HG03571 (cell line): ENCODE data around the gene DNAH1.

ENCODE experiments used
- ATAC-seq: cut with Tn5 transposase; IDR thresholded peaks from one replicate; pipeline ENCODE4 v1.9.1; 2021; ENCODE audit not compliant: unreplicated experiment

The DNAH1 gene

DNA sequence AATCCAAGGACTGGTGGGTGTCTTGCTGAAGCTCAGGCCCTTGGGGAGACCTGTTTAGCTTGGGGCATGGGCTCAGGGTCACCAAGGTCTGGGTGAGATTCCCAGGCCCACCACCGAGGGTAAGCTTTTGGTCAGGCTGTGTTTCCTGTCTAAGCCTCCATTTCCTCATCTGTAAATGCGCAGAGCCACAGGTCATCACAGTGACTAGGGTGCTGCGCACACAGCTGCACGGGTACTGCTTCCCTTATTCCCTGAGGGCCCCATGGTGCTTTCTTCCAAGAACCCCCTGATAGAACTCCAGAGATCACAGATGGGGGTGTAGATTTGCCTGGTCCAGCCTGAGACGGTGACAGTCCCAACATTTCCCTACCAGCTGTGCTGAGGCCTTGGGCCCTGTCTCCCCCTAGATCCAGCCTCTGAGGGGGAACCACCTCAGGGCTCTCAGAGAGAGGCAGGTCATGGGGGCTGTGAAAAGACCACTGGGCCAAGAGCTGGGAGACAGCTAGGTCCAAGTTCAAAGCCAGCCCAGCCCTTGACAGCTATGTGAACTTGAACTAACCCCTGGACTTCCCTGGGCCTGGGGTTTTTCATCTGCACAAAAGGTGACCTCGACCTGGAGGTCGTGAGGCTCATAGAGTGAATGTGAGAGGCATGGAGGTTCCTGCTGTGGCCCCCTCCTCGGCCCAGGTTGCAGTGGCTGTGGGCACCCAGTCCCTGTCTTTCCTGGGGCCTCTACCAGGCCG, 68.1 kb downstream of the DNAH1 start:
- no peak for ATAC-seq

DNA sequence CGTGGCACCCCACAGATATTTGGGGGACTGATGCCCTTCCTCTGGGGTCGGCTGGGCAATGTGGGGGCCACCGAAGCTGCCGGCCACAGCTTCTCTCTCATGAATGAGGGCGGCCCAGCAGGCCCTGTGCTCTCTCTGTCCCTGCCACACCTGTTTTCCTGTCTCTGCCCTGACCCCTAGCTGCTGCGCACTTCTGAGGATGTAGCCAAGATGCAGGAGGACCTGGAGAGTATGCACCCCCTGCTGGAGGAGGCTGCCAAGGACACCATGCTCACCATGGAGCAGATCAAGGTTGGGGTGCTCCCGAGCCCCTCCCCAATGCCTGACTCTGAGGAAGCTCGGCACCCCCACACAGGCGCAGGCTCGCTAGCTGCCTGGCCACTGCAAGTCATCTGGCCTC, 69.0 kb downstream of the DNAH1 start:
- ATAC-seq, result no peak

DNA sequence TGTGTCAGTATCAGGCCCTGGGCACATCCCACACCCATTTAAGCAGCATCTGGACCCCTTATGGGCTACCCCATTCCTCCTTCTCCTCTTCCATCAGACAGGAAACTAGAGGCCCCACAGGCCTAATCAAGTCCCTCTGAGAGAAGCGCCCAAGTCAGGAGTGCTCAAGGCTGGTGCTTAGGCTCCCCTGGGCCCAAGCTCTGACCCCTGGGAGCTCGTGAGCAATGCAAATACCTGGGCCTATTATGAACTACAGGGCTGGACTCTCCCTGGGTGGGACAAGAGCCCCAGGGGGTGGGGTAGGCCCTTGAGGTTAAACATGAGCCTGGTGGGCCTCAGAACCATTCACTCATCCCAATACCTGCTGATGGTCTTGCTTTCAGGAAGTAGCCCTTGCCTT, 71.4 kb downstream of the DNAH1 start:
- no peak for ATAC-seq

DNA sequence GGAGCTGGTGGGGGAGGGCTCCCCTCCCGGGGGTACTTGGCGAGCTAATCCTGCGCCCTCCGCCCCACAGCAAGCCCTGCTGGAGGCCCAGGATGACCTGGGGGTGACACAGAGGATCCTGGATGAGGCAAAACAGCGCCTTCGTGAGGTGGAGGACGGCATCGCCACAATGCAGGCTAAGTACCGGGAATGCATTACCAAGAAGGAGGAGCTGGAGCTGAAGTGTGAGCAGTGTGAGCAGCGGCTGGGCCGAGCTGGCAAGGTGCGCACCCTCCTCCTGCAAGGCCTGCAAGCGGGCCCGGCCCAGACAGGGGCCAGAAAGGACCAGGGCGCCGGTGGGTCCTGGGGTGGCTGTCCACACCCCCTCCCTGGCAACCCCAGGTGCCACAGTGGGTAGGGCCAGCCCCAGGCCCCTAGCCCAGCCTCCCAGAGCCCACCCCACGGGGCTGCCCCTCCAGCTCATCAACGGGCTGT, 72.3 kb downstream of the DNAH1 start:
- ATAC-seq, result no peak

DNA sequence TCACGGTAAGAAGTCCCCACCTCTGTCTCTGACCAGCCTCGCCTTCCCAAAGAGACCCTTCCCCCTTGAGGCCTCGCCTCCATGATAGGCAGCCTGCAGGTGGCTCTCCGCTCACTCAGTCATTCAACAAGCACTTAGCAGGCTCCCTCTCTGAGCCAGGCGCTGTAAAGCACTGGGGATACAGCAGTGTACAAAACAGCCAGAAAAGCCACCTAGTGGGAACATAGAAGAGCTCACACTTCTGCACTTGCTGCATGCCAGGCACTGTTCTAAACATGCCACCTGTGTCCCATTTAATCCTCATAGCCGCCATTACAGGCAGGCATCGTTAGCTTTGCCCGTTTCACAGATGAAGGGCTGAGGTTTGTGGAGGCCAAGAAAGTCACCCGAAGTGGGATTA, 72.8 kb downstream of the DNAH1 start:
- no peak for ATAC-seq

DNA sequence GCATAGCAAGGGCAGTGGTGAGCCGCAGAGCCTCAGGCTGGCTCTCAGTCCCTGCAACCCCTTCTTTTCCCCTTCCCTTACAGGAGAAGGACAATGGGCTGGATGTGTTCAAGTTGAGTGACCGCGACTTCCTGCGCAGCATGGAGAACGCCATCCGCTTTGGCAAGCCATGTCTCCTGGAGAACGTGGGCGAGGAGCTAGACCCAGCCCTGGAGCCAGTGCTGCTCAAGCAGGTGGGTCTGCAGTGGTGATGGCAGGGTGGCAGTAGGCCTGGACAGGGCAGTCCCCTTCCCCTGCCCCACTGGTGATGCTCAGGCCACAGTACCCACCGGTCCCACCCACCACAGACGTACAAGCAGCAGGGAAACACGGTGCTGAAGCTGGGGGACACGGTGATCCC, 75.0 kb downstream of the DNAH1 start:
- ATAC-seq, result no peak

DNA sequence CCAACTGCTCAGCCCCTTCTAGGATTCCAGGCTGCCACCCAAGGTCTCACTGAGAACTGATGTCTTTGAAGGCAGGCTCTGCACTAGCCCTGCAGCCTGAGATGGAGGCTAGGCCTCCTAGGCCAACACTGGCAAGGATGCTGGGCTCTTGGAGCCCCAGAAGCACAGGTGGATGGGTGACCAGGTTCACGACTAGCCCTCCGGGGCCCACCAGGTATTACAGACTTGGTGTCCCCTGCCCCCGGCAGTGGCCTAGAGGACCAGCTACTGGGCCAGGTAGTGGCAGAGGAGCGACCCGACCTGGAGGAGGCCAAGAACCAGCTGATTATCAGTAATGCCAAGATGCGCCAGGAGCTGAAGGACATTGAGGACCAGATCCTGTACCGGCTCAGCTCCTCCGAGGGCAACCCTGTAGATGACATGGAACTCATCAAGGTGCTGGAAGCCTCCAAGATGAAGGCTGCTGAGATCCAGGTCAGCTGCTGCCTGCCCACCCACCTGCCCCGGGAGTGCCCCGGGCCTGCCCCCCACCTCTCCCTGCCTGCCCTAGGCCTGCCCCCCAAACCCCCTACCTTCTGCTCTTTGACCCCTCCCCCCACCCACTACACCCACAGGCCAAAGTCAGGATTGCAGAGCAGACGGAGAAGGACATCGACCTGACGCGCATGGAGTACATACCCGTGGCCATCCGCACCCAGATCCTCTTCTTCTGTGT, 76.3 kb downstream of the DNAH1 start:
- ATAC-seq, result no peak

DNA sequence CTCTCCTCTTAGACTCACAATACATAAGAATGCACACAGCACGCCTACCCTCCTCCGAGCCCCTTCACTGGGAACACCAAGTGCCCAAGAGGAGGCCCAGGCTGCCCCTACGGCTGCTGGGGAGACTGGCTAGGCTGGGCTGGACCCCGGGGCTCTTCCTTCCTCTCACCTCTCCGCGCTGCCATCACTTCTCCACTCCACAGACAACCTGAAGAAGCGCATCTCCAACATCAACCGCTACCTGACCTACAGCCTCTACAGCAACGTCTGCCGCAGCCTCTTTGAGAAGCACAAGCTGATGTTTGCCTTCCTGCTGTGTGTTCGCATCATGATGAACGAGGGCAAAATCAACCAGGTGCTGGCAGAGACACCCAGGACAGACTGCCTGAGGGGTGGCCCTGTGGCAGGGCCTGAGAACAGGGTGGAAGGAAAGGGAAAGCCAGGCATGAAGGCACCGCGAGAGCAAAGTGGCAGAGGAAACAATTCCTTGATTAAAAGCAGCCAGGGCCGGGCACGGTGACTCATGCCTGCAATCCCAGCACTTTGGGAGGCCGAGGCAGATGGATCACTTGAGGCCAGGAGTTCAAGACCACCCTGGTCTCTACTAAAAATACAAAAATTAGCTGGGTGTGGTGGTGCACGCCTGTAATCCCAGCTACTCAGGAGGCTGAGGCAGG, 77.2 kb downstream of the DNAH1 start:
- ATAC-seq, result no peak

DNA sequence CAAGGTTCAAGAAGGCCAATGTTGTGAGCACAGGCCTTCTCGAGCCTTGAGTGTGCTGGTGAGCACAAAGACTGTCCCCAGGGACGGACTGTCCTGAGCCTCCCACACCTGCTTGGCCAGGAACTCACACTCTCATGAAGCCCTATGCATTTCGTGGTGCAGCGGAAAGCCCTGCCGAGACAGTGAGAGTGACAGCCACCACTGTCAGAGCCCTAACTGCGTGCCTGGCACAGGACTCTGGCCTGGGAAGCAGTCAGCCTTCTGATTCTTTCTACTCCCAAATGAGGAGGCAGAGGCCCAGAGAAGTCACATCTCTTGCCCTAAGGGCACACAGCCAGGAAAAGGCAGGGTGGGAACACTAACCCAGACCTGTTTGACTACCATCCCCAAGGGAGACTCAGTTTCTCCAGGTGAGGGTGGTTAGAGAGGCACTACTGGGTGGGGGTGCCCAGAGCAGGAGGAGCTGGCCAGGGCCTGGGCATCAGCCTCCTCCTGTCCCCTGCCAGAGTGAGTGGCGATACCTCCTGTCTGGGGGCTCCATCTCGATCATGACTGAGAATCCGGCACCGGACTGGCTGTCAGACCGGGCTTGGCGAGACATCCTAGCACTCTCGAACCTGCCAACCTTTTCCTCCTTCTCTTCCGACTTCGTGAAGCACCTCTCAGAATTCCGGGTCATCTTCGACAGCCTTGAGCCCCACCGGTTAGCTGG, 78.0 kb downstream of the DNAH1 start:
- no peak for ATAC-seq

DNA sequence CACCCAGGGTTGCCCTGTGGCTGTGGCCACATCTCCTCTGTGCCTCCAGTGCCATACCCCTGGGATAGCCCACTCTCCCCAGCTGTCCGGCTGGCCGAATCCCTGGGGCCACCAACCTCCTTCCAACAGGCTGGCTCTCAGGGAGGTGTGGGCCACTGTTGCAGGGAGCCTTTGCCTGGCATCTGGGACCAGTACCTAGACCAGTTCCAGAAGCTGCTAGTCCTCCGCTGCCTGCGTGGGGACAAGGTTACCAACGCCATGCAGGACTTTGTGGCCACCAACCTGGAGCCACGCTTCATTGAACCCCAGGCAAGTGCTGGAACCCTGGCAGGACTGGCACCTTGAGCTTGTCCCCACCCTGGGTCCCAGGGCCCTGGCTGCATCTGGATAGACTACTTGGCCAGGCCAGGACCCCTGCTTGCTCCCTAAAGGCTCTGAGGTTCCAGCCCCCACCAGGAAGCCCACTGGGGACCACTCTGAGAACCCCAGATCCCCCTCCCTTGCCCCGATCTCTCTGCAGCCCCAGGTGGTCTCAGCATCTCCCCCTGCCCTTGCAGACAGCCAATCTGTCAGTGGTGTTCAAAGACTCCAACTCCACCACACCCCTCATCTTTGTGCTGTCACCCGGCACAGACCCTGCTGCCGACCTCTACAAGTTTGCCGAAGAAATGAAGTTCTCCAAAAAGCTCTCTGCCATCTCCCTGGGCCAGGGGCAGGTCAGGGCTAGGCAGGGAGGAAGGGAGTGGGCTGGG, 78.8 kb downstream of the DNAH1 start:
- no peak for ATAC-seq

DNA sequence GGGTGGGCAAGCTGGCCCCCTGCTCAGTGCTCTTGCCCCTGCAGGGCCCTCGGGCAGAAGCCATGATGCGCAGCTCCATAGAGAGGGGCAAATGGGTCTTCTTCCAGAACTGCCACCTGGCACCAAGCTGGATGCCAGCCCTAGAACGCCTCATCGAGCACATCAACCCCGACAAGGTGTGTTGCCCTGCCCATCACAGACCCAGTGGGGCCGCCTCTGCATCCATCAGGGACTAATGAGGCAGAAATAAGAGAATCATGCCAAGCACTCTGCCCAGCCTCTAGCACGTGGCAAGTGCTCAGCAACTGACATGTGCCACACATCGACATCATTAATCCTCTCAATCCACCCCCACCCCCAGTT, 79.4 kb downstream of the DNAH1 start:
- ATAC-seq, result no peak

DNA sequence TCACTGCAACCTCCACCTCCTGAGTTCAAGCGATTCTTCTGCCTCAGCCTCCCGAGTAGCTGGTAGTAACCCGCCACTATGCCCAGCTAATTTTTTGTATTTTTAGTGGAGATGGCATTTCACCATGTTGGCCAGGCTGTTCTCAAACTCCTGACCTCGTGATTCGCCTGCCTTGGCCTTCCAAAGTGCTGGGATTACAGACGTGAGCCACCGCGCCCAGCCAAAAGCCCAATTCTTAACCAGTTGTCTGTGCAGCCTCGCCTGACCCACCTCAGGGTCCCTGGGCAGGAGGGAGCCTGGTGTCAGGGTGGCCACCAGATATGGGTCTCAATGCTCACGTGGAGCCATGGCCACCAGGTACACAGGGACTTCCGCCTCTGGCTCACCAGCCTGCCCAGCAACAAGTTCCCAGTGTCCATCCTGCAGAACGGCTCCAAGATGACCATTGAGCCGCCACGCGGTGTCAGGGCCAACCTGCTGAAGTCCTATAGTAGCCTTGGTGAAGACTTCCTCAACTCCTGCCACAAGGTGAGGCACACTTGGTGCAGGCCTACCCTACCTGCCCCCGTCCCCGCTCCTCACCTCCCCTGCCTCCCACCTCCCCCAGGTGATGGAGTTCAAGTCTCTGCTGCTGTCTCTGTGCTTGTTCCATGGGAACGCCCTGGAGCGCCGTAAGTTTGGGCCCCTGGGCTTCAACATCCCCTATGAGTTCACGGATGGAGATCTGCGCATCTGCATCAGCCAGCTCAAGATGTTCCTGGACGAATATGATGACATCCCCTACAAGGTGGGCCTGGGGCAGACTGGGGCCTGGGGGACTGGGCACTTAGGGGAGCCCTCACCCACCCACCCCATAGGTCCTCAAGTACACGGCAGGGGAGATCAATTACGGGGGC, 80.1 kb downstream of the DNAH1 start:
- ATAC-seq, result no peak

DNA sequence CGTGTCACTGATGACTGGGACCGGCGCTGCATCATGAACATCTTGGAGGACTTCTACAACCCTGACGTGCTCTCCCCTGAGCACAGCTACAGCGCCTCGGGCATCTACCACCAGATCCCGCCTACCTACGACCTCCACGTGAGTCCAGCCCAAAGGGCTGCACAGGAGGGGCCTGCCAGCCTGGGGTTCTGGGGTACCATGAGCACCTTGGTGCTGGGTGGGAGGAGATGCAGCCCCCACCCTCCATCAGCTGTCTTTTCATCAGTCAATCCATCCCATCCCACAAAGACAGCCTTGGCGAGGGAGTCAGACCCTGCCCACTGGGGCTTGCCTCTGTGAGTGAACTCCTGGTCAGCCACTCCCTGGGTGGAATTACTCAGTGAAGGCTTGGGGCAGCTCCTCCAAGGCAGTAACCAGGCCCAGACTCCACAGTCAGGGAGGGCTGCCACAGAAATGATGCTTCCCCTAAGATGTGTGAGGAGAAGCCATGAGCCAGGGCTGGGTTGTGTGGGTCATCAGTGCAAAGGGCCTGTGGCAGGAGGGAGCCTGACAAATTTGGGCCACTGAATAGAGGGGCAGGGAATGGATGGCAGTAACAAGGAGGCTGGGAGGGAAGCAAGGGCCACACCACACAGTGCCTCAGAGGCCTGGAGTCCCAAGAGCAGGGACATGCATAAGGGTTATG, 80.9 kb downstream of the DNAH1 start:
- no peak for ATAC-seq

DNA sequence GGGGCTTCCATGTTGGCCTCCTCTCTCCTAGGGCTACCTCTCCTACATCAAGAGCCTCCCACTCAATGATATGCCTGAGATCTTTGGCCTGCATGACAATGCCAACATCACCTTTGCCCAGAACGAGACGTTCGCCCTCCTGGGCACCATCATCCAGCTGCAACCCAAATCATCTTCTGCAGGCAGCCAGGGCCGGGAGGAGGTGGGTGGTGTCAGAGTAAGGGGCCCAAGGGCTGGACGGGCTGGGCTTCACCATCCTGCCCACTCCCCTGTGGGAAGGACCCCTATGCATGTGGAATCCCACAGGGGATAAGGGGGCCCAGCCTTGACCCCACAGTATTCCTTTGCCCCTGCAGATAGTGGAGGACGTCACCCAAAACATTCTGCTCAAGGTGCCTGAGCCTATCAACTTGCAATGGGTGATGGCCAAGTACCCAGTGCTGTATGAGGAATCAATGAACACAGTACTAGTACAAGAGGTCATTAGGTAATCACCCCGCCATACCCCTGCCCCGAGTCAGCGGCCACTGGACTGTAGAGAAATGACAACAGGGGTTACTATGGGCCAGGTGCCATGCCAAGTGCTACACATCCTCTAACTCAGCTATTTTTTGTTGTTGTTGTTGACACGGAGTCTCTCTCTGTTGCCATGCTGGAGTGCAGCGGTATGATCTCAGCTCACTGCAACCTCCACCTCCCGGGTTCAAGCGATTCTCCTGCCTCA, 81.7 kb downstream of the DNAH1 start:
- ATAC-seq, result no peak

DNA sequence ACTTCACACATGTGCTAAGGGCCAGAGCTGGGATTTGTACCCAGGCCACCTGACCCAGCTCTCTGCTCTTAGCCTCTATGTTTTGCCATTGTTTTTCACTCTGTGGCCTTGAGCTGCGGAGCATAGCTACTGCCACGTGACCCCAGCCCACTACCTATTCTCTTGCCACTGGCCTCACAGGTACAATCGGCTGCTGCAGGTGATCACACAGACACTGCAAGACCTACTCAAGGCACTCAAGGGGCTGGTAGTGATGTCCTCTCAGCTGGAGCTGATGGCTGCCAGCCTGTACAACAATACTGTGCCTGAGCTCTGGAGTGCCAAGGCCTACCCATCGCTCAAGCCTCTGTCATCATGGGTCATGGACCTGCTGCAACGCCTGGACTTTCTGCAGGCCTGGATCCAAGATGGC, 82.6 kb downstream of the DNAH1 start:
- no peak for ATAC-seq

DNA sequence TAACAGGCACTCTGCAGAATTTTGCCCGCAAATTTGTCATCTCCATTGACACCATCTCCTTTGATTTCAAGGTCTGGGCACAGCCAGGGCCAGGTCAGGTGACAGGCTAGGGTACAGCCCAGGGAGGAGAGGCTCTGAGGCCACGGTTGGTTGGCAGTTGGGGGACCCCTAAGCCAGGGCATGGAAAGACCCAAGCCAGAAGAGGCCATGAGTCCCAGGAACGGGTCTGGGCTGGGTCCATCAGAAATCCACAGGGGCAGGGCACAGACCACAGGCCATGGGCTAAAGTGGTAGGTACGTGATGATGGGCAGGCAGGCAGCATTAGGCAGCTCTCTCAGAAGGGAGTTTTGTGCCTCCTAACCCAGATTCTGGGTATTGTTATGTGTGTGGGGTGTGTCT, 83.0 kb downstream of the DNAH1 start:
- no peak for ATAC-seq

DNA sequence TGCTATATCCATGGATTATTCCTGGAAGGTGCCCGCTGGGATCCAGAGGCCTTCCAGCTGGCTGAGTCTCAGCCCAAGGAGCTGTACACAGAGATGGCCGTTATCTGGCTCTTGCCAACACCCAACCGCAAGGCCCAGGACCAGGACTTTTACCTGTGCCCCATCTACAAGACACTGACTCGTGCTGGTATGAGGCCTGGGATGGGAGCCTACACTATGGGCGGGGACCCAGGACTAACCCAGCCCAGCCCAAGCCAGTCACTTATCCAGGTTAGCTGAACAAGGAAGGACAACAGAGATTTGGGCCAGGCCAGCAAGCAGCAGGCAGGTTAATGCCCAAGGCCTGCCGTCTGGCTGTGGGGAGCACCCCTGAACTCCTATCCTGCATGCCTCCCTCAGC, 83.5 kb downstream of the DNAH1 start:
- no peak for ATAC-seq

DNA sequence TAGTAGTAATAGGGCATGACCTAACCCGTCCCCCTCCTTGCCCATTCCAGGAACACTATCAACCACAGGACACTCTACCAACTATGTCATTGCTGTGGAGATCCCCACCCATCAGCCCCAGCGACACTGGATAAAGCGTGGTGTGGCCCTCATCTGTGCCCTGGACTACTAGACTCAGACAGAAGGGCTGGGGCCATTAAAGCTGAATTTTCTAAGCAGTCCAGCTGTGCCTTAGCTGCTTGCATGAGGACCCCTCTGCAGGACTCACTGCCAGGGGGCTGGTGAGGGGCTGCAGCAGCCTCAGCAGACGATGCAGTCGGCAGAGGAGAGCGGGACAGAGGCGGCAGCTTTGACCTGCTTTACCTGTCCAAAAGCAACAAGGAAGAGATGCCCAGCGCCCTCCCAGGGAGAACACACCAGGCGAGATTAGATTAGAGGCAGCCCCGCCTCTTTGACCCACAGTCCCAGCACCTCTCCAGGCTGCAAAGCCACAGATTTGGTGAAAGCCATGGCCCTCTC, 84.2 kb downstream of the DNAH1 start:
- no peak for ATAC-seq
